Measurements from ENCODE around the gene CLEC16A.
"Not testable (repeated sequence)": the region's sequence is repeated elsewhere in the genome, so short reads cannot be mapped to it uniquely, and the experiment has no call there.

CLEC16A gene

DNA sequence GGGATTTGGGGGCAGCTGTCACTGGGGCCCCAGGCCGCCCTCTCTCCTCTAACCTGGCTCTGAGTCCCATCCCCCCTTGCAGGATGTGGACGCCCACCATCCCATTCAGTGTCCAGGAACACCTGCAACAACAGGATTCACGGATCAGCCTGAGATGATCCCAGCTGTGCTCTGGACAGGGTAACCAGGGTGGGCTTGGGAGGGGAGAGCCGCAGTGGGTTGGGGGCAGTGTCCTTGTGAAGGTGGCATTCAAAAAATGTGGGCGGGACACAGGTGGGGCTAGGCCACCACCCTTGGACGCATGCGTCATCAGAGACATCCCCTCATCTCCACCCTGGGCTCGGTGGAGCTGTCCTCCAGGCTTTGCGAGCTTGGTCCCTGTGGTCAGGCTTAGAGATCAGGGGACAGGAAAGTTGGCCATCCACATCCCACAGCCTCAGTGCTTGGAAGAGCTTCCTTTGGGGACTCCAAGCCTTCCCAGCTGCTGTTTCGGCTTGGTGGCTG lies 21.2 kb upstream of the CLEC16A start:
- in situ Hi-C loops (cut with MboI; ENCODE audit: low sequenced_read_pairs) = no loop called here

- in situ Hi-C loops (cut with MboI; ENCODE audit: low sequenced_read_pairs) = no loop called here
Measured at GRCh38 chr16:10923650-10924214, 20.6 kb upstream of the CLEC16A start.

GRCh38 chr16:10925285-10925684 lies 19.1 kb upstream of the CLEC16A start:
- in situ Hi-C loops (cut with MboI; ENCODE audit: low sequenced_read_pairs) = not testable (repeated sequence)

- in situ Hi-C loops (cut with MboI; ENCODE audit: low sequenced_read_pairs) = no loop called here
Measured at GRCh38 chr16:10926094-10926493, 18.3 kb upstream of the CLEC16A start.

DNA sequence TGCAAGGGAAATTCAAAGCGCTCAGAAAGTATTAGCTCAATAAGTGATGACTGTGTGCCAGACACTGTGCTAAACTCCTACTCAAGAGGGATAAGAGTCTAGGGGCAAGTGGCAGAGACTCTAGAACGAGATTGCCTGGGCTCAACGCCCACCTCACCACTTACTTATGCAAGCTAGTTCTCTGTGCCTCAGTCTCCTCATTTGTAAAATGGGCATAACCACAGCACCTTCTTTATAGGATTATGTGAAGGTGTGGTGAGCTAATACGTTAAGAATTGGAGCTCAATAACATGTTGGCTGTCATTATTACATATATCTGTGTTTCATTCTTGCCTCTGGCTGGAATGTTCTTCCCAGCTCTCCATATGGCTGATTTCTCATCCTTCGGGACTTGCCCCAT lies 17.5 kb upstream of the CLEC16A start:
- in situ Hi-C loops (cut with MboI; ENCODE audit: low sequenced_read_pairs) = no loop called here

GRCh38 chr16:10927497-10928112 lies 16.8 kb upstream of the CLEC16A start:
- in situ Hi-C loops (cut with MboI; ENCODE audit: low sequenced_read_pairs) = no loop called here

GRCh38 chr16:10929097-10929496 lies 15.3 kb upstream of the CLEC16A start:
- in situ Hi-C loops (cut with MboI; ENCODE audit: low sequenced_read_pairs) = not testable (repeated sequence)

- in situ Hi-C loops (cut with MboI; ENCODE audit: low sequenced_read_pairs) = no loop called here
Measured at GRCh38 chr16:10929853-10930754, 14.3 kb upstream of the CLEC16A start.

- in situ Hi-C loops (cut with MboI; ENCODE audit: low sequenced_read_pairs) = no loop called here
Measured at GRCh38 chr16:10930755-10931093, 13.6 kb upstream of the CLEC16A start.

GRCh38 chr16:10931134-10931533 lies 13.2 kb upstream of the CLEC16A start:
- in situ Hi-C loops (cut with MboI; ENCODE audit: low sequenced_read_pairs) = no loop called here

GRCh38 chr16:10931977-10932632 lies 12.3 kb upstream of the CLEC16A start:
- in situ Hi-C loops (cut with MboI; ENCODE audit: low sequenced_read_pairs) = no loop called here

DNA sequence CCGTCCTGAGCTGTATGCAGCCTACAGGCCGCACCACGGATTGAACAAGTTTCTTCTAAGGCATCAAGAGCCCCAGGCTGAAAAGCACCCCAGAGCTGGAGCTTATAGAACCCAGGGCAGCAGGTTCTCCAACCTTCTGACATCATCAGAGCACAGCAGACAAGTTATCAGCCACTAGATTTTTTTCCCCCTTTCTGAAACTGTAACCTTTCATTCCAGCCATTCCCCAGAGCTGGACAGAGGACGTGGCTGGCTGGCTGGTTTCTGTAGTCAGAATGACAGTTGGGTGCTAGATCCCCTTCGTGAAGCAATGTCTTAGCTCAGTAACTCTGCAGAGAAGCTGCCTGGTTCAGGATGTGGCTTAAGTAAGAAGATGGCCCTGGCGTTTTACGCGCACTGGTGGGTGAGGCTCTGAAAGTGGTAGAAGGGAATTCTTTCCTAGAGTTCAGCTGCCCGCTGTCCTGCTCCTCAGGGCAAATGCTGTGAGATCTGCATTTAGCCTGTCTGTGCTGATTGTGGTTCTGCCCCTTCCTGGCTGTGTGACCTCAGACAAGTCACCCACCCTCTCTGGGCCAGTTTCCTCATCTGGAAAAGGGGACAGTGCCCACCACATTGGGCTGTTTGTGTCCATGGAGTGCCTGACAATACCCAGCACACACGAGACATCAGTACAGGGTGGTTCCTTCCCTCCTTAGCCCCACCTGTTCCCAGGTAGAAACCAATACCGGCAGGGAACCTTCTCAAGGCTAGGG lies 11.2 kb upstream of the CLEC16A start:
- in situ Hi-C loops (cut with MboI; ENCODE audit: low sequenced_read_pairs) = no loop called here

GRCh38 chr16:10933865-10934264 lies 10.5 kb upstream of the CLEC16A start:
- in situ Hi-C loops (cut with MboI; ENCODE audit: low sequenced_read_pairs) = no loop called here

- in situ Hi-C loops (cut with MboI; ENCODE audit: low sequenced_read_pairs) = no loop called here
Measured at GRCh38 chr16:10934325-10935107, 9.8 kb upstream of the CLEC16A start.

DNA sequence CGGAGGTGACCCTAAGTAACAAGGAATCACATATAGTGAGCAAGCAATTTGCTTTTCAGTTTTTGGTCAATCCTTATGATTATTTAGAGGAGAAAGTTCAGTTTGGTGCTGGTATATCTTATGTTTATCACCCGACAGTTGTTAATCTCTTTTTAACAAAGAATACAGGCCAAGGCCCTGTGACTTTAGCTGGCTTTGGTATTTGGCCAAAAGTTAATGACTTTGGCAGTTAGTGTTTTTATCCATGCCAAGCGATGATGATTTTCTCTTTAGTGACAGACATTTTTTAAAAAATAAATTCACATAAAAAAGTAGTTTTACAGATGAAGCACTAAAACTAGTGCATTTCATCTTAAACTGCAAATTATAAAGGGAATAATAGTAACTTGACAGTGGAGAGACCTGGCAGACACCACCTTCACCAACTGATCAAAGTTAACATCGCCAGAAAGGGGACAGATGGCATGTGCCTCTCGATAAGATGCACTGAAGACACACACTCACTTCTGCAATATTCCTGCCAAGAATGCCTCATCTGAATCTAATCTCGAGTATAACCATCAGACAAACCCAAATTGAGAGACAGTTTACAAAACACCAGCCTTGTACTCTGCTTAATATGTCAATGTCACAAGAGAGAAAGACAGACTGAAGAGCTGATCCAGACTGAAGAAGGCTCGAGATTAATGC lies 9.0 kb upstream of the CLEC16A start:
- in situ Hi-C loops (cut with MboI; ENCODE audit: low sequenced_read_pairs) = no loop called here

DNA sequence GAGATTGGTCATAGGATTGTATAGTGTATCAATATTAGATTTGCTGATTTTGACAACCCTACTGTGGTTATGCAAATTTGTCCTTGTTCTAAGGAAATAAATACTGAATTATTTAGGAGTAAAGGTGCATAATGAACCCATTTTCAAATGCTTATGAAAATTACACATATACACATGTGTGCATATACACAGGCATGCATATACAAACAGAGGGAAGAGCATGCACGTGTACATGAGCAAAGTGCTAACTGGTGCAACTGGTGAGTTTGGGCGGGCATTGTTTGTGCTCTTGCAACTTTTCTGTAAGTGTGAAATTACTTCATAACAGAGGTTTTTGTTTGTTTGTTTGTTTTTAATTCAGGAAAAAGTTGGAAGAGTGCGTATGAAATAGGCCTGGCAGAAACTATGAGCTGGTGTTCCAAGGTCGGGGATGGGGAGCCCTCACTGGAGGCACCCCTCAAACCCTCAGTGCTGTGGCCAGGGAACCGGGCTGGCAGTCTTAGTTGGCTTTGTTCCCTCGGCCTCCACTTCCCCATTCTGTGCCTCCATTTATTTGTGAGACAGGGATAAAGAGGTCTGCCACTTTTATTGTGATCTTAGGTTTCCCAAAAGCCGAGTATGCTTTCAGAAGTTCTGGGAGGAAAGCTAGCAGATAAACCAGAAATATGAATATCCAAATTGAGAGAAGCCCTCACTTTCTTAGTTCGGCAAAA lies 7.9 kb upstream of the CLEC16A start:
- in situ Hi-C loops (cut with MboI; ENCODE audit: low sequenced_read_pairs) = no loop called here

GRCh38 chr16:10937068-10937859 lies 7.1 kb upstream of the CLEC16A start:
- in situ Hi-C loops (cut with MboI; ENCODE audit: low sequenced_read_pairs) = no loop called here

DNA sequence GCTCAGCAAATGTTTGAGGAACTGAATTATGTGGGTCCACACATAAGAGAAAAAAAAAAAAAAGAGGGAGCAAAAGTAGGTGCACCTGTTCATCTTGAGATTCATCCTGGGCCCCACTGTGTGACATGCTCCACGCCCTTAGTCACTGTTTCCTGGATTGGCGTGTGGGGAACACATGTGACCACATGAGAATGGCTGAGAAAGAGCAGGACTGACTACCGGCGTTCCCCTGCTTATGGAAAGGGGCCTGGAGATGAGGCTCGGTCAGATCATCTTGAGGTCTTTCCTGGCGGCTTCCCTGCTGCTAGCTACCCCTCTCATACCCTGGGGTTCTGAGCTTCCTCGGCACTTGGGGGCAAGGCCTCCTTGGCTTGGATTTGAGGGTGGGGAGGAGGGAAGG lies 6.0 kb upstream of the CLEC16A start:
- in situ Hi-C loops (cut with MboI; ENCODE audit: low sequenced_read_pairs) = no loop called here

Data from HL-60/S4 treated with retinoic acid at 250 ng/mL for 4 days and 3 days (cell line).